GM19467 (cell line): Measurements from ENCODE around the gene AZU1.
"Not testable (repeated sequence)": the region's sequence is repeated elsewhere in the genome, so short reads cannot be mapped to it uniquely, and the experiment has no call there.

ENCODE experiments used
- ATAC-seq: cut with Tn5 transposase; IDR thresholded peaks from one replicate; pipeline ENCODE4 v1.9.1; 2021; ENCODE audit warnings: mild to moderate bottlenecking, moderate library complexity; ENCODE audit not compliant: unreplicated experiment

AZU1 gene

DNA sequence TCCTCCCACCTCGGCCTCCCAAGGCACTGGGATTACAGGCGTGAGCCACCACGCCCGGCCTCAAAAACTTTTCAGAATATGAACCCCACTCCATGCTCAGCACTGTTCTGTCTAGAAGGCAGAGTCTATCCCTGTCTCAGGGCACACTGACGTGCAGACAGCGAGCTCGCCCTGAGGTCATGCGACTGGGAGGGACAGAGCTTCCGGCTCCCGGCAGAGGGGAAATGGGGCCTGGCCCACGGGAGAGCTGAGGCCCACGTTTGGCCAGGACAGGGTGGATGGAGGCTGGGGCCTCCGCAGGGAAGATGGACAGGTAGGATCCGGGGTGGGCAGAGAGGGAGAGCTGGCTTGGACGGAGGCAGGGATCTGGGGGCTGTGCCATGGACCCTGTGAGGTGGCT, 2.8 kb upstream of the AZU1 start:
- no peak for ATAC-seq

DNA sequence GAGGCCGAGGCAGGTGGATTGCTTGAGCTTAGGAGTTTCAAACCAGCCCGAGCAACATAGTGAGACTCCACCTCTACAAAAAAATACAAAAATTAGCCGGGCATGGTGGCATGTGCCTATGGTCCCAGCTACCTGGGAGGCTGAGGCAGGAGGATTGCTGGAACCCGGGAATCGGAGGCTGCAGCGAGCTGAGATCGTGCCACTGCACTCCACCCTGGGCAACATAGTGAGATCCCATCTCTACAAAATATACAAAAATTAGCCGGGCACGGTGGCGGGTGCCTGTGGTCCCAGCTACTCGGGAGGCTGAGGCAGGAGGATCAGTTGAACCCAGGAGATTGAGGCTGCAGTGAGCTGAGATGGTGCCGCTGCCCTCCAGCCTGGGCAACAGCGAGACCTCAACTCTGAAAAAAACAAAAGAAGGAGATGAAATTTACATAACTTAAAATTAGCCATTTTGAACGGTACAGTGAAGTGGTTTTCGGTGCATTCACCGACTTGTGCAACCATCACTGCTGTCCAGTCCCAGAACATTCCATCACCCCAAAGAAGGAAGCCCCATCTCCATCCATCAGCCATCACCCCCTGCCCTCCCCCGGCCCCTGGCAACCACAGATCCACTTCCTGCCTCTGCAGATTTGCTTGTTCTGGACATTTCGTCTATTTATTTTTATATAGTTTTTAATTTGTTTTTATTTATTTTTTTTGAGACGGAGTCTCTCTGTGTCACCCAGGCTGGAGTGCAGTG, 1.6 kb upstream of the AZU1 start:
- no peak for ATAC-seq

DNA sequence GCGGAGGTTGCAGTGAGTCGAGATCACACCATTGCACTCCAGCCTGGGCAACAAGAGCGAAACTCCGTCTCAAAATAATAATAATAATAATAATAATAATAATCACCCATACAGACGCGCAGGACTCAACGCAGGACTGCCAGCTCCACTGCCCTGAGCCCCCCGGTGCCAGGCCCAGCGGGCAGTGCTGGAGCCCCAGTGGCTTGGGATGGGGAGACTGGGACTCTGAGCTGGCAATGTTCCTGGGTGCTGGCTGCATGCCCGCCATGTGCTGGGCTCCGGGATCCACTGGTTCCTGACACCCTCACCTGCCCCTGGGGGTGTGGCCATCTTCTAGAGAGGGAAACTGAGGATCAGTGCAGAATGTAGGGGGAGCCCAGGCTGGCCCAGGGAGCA, 325 bp upstream of the AZU1 start:
- ATAC-seq: no peak

DNA sequence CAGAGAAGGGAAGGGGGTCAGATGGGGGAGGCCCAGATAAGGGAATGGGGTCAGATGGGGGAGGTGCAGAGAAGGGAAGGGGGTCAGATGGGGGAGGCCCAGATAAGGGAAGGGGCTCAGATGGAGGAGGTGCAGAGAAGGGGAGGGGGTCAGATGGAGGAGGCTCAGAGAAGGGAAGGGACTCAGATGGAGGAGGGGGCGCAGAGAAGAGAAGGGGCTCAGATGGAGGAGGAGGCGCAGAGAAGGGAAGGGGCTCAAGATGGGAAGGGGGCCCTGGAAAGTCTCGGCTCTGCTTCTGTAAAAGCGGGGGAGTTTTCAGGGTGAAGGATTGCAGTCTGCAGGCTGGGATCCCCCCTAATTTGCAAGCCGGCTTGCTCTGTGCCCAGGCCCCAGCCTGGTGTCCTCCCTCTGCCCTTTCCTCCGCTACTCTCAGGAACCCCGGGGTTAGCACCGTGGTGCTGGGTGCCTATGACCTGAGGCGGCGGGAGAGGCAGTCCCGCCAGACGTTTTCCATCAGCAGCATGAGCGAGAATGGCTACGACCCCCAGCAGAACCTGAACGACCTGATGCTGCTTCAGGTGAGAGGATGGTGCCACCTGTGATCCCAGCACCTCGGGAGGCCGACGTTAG, 1.6 kb downstream of the AZU1 start:
- ATAC-seq: no peak

DNA sequence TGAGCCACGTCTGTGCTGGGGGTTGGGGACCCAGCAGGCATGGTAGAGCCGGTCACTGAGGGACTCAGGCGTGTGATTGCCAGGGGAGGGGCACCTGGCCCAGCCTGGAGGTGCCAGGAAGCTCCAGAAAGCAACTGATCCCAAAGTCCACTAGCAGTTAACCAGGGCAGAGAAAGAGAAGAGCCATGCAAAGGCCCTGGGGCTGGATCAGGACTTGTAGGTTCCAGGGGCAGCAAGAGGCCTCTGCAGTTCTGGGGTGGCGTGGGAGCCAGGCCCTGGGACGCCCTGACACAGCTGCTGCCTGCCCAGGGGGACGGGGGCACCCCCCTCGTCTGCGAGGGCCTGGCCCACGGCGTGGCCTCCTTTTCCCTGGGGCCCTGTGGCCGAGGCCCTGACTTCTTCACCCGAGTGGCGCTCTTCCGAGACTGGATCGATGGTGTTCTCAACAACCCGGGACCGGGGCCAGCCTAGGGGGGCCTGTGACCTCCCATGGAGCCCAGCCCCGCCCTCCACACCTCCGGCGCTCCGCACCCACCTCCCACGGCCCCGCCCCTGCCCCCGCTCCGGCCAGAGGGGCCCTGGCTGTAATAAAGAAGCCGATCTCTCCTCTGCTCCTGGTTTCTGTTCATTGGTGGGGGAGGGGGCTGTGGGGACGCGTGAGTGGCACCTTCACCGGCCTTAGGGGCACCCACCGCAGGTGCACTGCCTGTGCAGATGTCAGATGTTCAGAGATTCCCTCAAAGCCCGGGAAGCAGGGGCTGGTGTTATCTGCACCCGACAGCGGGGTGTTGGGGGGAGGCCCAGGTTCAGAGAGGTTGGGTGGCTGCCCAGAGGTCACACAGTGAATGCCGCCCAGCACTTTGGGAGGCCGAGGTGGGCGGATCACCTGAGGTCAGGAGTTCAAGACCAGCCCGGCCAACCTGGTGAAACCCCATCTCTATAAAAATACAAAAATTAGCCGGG, 4.1 kb downstream of the AZU1 start:
- no peak for ATAC-seq

DNA sequence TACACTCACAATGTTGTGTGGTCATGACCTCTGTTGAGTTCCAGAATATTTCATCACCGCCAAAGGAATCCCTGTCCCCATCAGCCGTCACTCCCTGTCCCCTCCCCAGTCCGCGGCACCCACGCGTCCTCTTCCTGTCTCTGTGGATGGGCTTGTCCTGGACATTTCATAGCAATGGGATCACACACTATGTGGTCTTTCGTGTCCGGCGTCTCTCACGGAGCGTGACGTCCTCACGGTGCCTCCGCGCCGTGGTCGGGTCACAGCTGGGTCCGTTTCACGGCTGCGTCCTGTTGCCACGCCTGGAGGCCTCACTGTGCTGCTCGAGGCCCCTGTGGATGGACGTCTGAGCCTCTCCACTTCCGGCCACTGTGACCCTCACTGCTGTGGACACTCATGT, 6.6 kb downstream of the AZU1 start:
- no peak for ATAC-seq

DNA sequence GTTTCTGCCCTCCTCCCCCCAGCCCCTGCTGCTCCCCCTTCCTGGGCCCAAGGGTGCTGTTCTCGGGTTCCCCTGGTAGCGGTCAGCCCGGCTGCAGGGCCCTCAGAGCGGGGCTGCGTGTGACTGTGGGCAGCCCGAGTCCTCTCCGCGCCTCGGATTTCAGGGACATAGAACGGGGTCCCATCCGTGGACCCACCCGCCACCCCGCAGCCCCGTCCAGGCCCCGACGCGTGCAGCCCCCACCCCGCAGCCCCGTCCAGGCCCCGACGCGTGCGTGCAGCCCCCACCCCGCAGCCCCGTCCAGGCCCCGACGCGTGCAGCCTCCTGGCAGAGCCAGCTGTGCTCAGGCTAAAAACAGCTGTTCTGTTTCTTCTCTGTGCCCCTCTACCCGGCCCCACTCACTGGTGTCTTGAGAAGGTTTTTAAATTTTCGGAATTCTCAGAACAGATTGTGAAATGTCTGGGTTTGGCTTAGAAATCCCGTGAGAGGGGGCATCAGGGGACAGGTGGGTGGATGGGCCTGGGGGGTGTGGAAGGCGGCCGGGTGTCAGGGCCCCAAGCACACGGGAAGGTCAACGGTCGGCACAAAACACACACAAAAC, 7.7 kb downstream of the AZU1 start:
- ATAC-seq: no peak

DNA sequence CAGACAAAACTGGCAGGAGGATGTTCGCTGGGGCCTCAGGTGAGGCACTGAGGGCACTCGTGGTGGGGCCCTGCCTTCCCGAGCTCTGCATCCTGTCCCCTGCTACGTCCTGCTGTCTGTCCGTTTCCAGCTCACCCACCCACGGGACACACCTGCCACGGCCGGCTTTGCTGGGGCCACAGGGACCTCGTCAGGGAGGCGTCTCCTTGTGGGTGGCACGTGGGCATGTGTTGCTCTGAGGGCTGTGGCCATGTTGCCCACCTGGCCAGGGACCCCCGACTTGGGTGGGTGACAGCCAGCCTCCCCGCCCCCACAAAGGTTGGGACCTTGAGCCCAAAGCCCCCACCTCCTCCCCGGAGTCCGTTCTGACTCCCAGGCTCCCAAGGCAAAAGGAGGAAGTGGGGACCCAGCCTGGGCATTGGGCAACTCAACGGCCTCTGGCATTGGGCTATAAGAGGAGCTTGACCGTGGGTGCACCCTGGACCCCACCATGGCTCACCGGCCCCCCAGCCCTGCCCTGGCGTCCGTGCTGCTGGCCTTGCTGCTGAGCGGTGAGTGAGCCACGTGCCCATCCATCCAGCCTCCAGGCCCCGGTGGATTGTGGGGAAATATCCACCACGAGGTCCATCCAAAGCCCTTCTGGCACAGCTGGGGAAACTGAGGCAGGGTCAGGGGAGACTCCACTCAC, 13.0 kb downstream of the AZU1 start, which contains the start of gene PRTN3:
TSS of gene PRTN3 (plus strand) at position 481 of the 688 bp plus-strand sequence. CDS start at position 491, 10 bp downstream.
- ATAC-seq: no peak

DNA sequence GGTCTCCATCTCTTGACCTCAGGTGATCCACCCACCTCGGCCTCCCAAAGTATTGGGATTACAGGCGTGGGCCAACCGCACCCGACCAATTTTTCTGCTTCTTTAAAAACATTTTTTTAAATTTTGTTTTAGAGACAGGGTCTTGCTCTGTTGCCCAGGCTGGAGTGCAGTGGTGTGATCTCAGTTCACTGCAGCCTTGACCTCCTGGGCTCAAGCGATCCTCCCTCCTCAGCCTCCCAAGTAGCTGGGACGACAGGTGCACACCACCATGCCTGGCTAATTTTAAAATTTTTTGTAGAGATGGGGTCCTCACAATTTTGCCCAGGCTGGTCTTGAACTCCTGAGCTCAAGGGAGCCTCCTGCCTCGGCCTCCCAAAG, 15.2 kb downstream of the AZU1 start:
- not testable (repeated sequence) for ATAC-seq

DNA sequence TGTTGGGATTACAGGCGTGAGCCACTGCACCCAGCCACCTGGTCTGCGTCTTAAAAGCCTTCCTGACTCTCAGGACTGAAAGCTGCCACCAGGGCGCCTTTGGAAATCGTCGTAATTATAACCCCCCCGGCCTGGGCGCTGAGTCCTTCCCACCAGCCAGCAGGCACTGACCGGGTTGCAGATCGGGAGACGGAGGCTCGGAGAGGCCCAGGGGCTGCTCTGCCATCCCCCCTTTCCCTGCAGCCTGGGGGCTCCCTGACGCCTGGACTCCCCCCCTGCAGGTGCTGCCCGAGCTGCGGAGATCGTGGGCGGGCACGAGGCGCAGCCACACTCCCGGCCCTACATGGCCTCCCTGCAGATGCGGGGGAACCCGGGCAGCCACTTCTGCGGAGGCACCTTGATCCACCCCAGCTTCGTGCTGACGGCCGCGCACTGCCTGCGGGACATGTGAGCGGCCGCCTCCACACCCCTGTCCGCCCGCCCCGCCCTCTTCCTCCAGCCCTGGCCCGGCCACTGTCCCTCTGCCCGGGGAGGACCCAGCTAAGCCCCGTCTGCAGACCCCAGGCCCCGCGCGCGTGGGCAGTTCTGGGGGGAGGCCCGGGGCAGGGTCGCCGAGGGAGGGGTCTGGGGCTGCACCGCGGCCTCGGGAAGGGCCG, 15.7 kb downstream of the AZU1 start:
- ATAC-seq: no peak

DNA sequence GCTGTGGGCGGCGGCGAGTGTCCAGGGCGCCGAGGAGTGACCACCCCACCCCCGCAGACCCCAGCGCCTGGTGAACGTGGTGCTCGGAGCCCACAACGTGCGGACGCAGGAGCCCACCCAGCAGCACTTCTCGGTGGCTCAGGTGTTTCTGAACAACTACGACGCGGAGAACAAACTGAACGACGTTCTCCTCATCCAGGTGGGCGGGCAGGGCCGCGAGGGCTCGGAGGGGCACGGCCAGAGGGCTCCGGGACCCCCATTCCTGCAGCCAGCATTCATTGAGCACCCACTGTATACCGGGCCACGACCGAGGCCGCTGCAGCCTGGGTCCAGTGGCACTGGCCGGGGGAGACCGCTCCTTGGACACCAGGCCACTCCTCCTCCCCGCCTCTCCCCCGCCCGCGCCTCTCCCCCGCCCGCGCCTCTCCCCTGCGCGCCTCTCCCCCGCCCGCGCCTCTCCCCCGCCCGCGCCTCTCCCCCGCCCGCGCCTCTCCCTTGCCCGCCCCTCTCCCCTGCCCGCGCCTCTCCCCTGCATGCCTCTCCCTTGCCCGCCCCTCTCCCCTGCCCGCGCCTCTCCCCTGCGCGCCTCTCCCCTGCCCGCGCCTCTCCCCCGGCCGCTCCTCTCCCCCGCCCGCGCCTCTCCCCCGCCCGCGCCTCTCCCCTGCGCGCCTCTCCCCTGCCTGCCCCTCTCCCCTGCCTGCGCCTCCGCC, 16.4 kb downstream of the AZU1 start:
- ATAC-seq: no peak

DNA sequence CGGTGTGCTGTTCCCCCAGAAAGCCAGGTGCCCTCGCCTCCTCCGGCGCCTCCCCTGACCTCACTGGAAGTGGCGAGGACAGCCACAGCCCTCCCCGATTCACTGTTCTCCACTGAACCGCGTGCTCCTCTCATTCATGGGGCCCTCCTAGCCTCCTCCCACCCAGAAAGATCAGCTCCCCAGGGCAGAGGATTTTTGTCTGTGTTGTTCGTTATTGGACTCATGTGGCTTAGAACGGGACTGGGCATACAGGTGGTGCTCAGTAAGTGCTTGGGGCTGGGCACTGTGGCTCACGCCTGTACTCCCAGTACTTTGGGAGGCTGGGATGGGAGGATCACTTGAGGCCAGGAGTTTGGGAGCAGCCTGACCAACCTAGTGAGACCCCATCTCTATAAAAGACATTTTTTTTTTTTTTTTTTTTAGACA, 16.9 kb downstream of the AZU1 start:
- ATAC-seq: no peak

DNA sequence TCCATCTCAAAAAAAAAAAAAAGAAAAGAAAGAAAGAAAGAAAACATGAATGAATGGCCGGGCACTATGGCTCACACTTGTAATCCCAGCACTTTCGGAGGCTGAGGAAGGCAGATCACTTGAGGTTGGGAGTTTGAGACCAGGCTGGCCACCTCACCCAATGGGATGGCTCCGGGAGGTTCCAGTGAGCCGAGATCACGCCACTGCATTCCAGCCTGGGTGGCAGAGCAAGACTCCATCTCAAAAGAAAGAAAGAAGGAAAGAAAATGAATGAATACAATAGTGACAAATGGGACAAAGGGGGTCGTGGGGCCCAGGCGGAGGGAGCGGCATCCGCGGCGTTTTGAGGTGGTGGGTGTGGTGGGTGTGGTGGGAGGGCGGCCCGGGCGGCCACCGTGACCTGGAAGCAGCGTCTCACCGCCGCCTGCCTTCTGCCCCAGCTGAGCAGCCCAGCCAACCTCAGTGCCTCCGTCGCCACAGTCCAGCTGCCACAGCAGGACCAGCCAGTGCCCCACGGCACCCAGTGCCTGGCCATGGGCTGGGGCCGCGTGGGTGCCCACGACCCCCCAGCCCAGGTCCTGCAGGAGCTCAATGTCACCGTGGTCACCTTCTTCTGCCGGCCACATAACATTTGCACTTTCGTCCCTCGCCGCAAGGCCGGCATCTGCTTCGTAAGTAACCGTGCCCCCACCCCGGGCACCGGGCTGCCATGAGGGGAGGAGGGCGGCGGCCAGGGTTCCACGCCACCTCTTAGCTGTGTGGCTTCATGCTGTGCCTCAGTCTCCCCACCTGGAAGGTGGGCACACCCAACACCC, 18.3 kb downstream of the AZU1 start:
- no peak for ATAC-seq

DNA sequence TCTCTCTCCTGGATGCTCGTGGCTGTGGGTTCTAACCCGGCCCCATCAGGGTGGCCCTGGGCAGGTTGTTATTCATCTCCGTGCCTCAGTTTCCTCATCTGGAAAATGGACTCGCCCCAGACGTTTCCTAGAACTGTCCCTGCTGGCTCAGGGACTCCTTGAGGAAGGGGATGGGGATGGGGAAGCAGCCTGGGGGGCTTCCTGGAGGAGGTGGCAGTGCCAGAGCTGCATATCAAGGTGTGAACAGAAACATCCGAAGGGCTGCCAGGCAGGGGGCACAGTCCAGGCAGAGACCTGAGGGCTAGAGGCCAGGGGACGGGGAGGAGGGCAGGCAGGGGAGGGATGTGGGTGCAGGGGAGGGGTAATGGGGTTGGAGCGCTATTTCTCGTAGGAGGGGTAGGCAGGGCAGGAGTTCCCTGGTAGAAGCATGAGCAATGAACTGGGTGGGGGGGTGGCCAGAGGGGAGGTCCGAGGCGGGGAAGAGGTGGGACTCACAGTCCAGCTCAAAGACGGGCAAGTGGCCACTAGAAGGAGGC, 20.8 kb downstream of the AZU1 start:
- ATAC-seq: no peak

DNA sequence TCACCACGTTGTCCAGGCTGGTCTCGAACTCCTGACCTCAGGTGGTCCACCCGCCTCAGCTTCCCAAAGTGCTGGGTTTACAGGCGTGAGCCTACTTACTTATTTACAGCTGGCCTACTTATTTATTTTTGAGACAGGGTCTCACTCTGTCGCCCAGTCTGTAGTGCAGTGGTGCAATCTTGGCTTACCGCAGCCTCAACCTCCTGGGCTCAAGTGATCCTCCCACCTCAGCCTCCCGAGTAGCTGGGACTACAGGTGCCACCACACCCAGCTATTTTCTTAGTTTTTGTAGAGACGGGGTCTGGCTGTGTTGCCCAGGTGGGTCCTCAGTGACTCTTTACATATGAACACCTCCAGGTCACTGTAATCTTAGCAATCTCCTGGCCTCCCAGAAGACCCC, 21.6 kb downstream of the AZU1 start:
- ATAC-seq: not testable (repeated sequence)

DNA sequence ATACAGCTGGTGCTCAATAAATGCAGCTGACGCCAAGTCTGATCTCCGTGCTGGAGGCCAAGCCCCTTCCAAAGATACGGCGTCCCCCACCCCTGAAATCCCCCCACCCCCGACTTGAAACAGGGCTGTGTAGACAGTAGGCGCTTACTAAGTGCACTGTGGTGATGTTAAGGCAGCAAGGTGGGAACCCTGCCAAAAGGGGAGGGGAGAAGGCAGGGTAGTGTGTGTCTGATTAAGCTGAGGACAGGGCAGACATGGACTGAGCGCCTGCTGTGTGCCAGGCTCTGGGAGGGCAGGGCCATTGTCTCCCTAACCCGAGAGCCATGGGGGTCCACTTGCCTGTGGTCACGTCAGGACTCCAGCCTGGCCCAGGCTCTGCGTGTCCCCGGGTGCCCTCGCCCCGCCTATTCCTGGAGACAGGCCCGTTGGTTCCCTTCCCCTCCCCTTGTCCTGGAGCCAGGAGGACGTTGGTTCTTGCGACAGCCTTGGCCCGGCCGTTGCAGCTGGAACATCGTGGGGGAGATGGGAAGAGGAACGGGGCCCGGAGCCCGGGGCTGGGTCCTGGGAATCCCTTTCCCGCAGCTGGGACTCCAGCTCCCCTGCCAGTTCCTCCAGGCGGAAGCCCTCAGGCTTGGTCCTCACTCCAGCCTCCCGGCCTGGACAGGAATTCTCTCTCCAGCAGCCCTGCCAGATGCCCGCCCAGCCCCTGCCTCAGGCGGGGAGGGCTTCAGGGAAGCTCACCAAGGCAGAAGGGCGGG, 22.8 kb downstream of the AZU1 start:
- no peak for ATAC-seq

DNA sequence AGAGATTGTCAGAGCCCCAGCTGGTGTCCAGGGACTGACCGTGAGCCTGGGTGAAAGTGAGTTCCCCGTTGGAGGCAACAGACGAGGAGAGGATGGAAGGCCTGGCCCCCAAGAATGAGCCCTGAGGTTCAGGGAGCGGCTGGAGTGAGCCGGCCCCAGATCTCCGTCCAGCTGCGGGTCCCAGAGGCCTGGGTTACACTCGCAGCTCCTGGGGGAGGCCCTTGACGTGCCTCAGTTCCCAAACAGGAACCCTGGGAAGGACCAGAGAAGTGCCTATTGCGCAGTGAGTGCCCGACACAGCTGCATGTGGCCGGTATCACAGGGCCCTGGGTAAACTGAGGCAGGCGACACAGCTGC, 23.3 kb downstream of the AZU1 start:
- ATAC-seq: no peak
